Fibroblast of the aortic adventitia (primary cell): ENCODE data around the gene SLC25A28. TPM values are rescaled to one million over a fixed set of nuclear protein-coding genes. Genes with fewer than 3 reads are reported as not detected.
"Not testable (repeated sequence)": the region's sequence is repeated elsewhere in the genome, so short reads cannot be mapped to it uniquely, and the experiment has no call there.

Experiments used
- DNase-seq: peaks from one replicate; pipeline ENCODE4 v3.0.0-alpha.2; 2010; ENCODE audit warnings: low read depth
- H3K4me3 ChIP-seq: 2 replicates; pipeline ENCODE4 v1.5.1; 2011; ENCODE audit warnings: low read depth, mild to moderate bottlenecking, control low read depth, low read length, moderate library complexity
- total RNA-seq: library from RNA; depleted of rRNA; stranded (reverse); fragments of >200 nt; gene quantifications from 2 replicates; pipeline ENCODE4 v1.2.3, GENCODE V29; 2012; ENCODE audit warnings: low replicate concordance
- TF ChIP-seq, protein P1 (sequence below): IDR thresholded peaks from 2 replicates; pipeline ENCODE4 v1.5.1; 2011; ENCODE audit warnings: mild to moderate bottlenecking, low read length, control low read depth, inconsistent platforms; ENCODE audit not compliant: insufficient read depth

SLC25A28 gene
- total RNA-seq, 1 donor = 20.9 TPM

DNA sequence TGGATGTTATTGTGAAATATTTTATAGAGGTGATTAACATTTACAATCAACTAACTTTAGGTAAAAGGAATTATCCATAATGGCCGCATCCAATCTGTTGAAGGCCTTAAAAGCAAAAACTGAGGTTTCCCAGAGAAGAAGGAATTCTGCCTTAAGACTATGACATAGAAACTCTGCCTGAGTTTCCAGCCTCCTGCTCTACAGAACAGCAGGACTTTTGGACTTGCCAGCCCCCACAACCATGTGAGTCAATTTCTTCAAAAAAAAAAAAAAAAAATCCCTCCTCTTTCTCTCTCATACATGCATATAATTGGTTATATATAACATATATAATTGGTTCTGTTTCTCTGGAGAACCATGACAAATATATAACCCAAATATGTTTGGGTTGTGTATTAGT lies 15.4 kb downstream of the SLC25A28 start:
- no peak overlapping the region for H3K4me3 ChIP-seq
- TF ChIP-seq, protein P1, sequence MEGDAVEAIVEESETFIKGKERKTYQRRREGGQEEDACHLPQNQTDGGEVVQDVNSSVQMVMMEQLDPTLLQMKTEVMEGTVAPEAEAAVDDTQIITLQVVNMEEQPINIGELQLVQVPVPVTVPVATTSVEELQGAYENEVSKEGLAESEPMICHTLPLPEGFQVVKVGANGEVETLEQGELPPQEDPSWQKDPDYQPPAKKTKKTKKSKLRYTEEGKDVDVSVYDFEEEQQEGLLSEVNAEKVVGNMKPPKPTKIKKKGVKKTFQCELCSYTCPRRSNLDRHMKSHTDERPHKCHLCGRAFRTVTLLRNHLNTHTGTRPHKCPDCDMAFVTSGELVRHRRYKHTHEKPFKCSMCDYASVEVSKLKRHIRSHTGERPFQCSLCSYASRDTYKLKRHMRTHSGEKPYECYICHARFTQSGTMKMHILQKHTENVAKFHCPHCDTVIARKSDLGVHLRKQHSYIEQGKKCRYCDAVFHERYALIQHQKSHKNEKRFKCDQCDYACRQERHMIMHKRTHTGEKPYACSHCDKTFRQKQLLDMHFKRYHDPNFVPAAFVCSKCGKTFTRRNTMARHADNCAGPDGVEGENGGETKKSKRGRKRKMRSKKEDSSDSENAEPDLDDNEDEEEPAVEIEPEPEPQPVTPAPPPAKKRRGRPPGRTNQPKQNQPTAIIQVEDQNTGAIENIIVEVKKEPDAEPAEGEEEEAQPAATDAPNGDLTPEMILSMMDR = no peak
- no peak for DNase-seq

DNA sequence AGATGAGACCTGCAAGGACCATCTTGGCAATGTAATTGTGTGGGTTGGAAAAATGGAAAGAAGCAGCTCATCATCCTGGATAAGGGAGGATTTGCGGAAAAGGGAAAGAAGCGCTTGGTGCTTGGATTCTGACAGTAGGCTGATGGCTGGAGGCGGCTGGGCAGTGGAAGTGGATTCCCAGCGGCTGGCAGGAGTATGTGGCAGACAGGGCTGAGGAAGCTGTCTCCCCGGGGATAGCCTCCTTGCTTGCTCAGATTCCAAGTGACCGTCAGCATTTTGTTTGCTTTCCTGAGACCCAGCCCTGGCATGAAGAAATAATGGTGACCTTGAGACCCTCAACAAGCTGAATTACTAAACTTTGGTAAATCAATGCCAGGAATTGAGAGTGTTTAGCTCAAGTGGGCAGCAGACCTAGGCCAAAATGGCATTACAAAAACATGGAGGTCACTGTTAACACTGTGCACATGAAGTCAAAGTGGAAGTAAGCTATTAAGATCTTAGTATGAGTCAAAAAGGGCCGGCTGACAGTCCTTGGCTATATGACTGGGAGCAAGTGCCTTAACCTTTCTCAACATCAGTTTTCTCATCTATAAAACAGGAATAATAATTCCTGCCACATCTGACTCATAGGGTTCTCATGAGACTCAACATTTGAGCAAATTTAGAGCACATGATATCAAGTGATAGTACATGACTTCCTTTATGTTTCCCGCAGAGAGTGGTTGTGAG lies 21.3 kb downstream of the SLC25A28 start:
- no peak overlapping the region for H3K4me3 ChIP-seq
- DNase-seq = no peak
- TF ChIP-seq, protein P1 = no peak

DNA sequence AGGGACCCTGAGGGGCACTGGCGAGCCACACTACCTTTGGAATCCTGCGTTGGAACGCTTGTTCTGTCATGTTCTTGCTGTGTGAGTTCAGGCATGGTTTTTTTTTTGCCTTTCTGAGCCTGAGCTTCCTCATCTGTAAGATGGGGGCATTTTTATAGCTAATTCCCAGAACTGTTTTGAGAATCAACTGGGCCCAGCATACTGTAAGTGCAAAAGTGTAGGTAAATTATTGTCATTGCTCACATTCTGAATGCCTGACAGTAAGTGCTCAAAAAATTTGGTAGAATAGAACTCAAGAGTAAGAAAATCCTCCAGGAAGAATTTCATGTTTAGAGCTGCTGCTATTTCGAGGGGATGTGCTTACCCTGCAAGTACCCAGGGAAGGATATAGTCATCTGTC lies 22.2 kb downstream of the SLC25A28 start:
- H3K4me3 ChIP-seq = no peak overlapping the region
- TF ChIP-seq, protein P1 = no peak
- no peak for DNase-seq

DNA sequence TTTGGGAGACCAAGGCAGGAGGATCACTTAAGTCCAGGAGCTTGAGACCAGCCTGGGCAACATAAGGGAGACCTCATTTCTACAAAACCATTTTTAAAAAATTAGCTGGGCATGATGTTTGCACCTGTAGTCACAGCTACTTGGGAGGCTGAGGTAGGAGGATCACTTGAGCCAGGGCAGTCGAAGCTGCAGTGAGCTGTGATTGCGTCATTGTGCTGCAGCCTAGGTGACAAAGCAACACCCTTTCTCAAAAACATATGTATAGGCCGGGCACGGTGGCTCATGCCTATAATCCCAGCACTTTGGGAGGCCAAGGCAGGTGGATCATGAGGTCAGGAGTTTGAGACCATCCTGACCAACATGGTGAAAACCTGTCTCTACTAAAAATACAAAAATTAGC lies 23.5 kb downstream of the SLC25A28 start:
- DNase-seq, H3K4me3 ChIP-seq: not testable (repeated sequence)

DNA sequence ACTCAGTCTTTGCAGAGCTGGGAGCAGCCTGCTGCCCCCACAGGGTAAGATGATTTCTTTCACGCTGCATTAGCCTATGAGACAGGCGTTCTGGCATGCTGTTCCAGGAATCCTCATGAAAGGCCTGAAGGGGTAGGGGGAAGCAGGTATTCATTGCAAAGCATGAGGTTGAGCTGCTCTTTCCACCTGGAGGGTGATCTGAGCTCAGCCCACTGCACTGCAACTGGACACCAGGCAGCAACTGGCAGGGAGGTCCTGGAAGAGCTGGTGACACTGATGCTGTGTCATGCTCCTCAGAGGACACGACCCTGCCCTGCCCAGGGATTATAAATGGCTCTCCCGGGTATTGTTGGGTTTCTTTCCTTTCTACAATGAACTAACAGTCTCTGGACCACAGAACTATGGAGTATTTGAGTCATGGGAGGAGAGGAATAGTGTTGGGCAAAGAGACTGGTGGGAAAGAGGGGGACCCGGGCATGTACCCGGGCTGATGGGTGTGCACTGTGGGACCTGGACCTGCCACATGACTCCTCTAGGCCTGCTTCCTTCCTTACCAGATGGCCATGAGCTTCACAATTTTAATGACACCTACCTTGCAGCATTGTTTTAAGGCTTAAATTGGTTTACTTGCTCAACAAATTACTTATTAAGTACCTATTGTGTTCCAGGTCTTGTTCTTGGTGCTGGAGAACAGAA lies 24.3 kb downstream of the SLC25A28 start:
- no peak overlapping the region for H3K4me3 ChIP-seq
- TF ChIP-seq, protein P1 = no peak
- no peak for DNase-seq

DNA sequence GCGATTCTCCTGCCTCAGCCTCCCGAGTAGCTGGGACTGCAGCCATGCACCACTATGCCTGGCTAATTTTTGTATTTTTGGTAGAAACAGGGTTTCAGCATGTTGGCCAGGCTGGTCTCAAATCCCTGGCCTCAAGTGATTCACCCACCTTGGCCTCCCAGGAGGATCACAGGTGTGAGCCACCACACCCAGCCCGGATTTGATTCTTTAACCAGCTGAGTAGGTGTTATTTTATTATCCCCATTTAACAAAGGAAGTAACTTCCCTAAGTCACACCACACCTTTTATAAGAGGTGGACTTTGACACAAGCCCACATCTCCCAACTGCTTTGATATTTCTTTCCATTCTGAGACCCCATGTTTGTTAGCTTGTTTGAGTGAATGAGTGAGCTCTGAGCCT lies 25.0 kb downstream of the SLC25A28 start:
- TF ChIP-seq, protein P1 = no peak
- no peak for DNase-seq
- no peak overlapping the region for H3K4me3 ChIP-seq

DNA sequence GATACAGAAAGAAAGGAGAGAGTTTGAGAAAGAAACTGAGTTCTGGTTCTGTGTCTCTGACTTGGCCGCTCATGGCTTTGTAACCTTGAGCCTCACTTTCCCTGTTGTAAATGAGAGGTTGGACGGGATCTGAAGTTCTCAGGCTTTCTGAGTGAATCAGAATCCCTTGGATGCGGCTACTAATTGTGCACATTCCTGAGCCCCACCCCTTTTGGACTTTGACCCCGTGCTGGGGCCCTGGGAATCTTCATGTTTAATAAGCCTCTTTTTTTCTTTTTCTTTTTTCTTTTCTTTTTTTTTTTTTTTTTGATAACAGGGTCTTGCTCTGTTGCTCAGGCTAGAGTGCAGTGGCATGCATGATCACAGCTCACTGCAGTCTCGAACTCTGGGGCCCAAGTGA lies 26.9 kb downstream of the SLC25A28 start:
- TF ChIP-seq, protein P1 = no peak
- no peak overlapping the region for H3K4me3 ChIP-seq
- DNase-seq = no peak
